NCI-H2196 treated with DMSO at 0.1 percent for 48 hours (cell line): ENCODE data around the gene FAM174A.
"Not testable (repeated sequence)": the region's sequence is repeated elsewhere in the genome, so short reads cannot be mapped to it uniquely, and the experiment has no call there.

Experiments used
- DNase-seq: peaks from one replicate; lab custom pipeline; 2025; ENCODE audit not compliant: unreplicated experiment; lab: John Stamatoyannopoulos, UW

Gene FAM174A

GRCh38 chr5:100575815-100576214 is 40.6 kb downstream of the FAM174A start:
- DNase-seq: no peak

- no peak for DNase-seq
Measured at GRCh38 chr5:100576217-100576751, 41.1 kb downstream of the FAM174A start.

GRCh38 chr5:100577506-100577905 is 42.3 kb downstream of the FAM174A start:
- DNase-seq: no peak

GRCh38 chr5:100584069-100584468 is 48.9 kb downstream of the FAM174A start:
- DNase-seq: no peak

- DNase-seq: no peak
Measured at GRCh38 chr5:100584889-100585288, 49.7 kb downstream of the FAM174A start.

GRCh38 chr5:100590867-100591266 is 55.7 kb downstream of the FAM174A start:
- DNase-seq: no peak

GRCh38 chr5:100595152-100595811 is 60.1 kb downstream of the FAM174A start:
- DNase-seq: no peak

GRCh38 chr5:100595812-100596173 is 60.6 kb downstream of the FAM174A start:
- DNase-seq: no peak

GRCh38 chr5:100598446-100598845 is 63.3 kb downstream of the FAM174A start:
- no peak for DNase-seq

GRCh38 chr5:100600298-100600994 is 65.3 kb downstream of the FAM174A start:
- no peak for DNase-seq

- no peak for DNase-seq
Measured at GRCh38 chr5:100603141-100603540, 68.0 kb downstream of the FAM174A start.

- DNase-seq: not testable (repeated sequence)
Measured at GRCh38 chr5:100604021-100604420, 68.8 kb downstream of the FAM174A start.

- DNase-seq: no peak
Measured at GRCh38 chr5:100609594-100609993, 74.4 kb downstream of the FAM174A start.

- no peak for DNase-seq
Measured at GRCh38 chr5:100614308-100614707, 79.1 kb downstream of the FAM174A start.

GRCh38 chr5:100615362-100615761 is 80.2 kb downstream of the FAM174A start:
- no peak for DNase-seq

GRCh38 chr5:100616291-100616690 is 81.1 kb downstream of the FAM174A start:
- DNase-seq: no peak

- DNase-seq: no peak
Measured at GRCh38 chr5:100616981-100617380, 81.8 kb downstream of the FAM174A start.

GRCh38 chr5:100623719-100624118 is 88.5 kb downstream of the FAM174A start:
- DNase-seq: no peak

- DNase-seq: no peak
Measured at GRCh38 chr5:100634937-100635534, 99.9 kb downstream of the FAM174A start.
